OCI-LY1 (cell line): ENCODE data around the gene POU5F1.
"Not testable (repeated sequence)": the region's sequence is repeated elsewhere in the genome, so short reads cannot be mapped to it uniquely, and the experiment has no call there.

ENCODE experiments used
- H2AFZ ChIP-seq: fragments of 200-600 bp; sonication (generic), shearing (Covaris generic); 2 replicates; pipeline ENCODE4 v1.6.0; 2014; ENCODE audit warnings: antibody characterized with exemption, mild to moderate bottlenecking, low read length
- H3F3A ChIP-seq: fragments of 200-600 bp; sonication (generic), shearing (Covaris generic); 2 replicates; pipeline ENCODE4 v1.6.0; 2014; ENCODE audit warnings: mild to moderate bottlenecking, antibody characterized with exemption, low read length, moderate library complexity; ENCODE audit not compliant: insufficient read depth
- H3K27ac ChIP-seq: fragments of 200-600 bp; sonication (generic); 2 replicates; pipeline ENCODE4 v1.5.1; 2014; ENCODE audit warnings: low read length, mixed run types, mild to moderate bottlenecking, low read depth; ENCODE audit not compliant: poor library complexity, severe bottlenecking
- H3K27me3 ChIP-seq: fragments of 200-600 bp; sonication (generic); 2 replicates; pipeline ENCODE4 v1.6.0; 2014; ENCODE audit warnings: antibody characterized with exemption, mild to moderate bottlenecking, low read length, moderate library complexity; ENCODE audit not compliant: insufficient read depth
- H3K36me3 ChIP-seq: fragments of 200-600 bp; sonication (generic); 2 replicates; pipeline ENCODE4 v1.6.1; 2014; ENCODE audit warnings: mild to moderate bottlenecking, antibody characterized with exemption, low read length, moderate library complexity, mixed read lengths; ENCODE audit not compliant: insufficient read depth
- H3K4me1 ChIP-seq: fragments of 200-600 bp; sonication (generic); 2 replicates; pipeline ENCODE4 v1.5.1; 2014; ENCODE audit warnings: mild to moderate bottlenecking, low read length, moderate library complexity; ENCODE audit not compliant: insufficient read depth, severe bottlenecking
- H3K4me2 ChIP-seq: fragments of 200-600 bp; sonication (generic), shearing (Covaris generic); 2 replicates; pipeline ENCODE4 v1.6.1; 2014; ENCODE audit warnings: low read length
- H3K4me3 ChIP-seq: fragments of 200-600 bp; sonication (generic); 2 replicates; pipeline ENCODE4 v1.5.1; 2014; ENCODE audit warnings: low read length, low read depth, mild to moderate bottlenecking, mixed read lengths; ENCODE audit not compliant: poor library complexity, severe bottlenecking
- H3K79me2 ChIP-seq: fragments of 200-600 bp; shearing (Covaris generic); 2 replicates; pipeline ENCODE4 v1.6.1; 2016; ENCODE audit warnings: mixed run types, low read length, mixed read lengths; ENCODE audit not compliant: insufficient read depth
- H3K9ac ChIP-seq: fragments of 200-600 bp; sonication (generic), shearing (Covaris generic); 2 replicates; pipeline ENCODE4 v1.6.1; 2014; ENCODE audit warnings: mild to moderate bottlenecking, low read length, mixed read lengths
- H3K9me2 ChIP-seq: fragments of 200-600 bp; sonication (generic), shearing (Covaris generic); 2 replicates; pipeline ENCODE4 v1.6.1; 2014; ENCODE audit warnings: low read depth, mild to moderate bottlenecking, low read length, mixed read lengths
- H3K9me3 ChIP-seq: fragments of 200-600 bp; shearing (Covaris generic); 2 replicates; pipeline ENCODE4 v1.6.1; 2014; ENCODE audit warnings: low read length, mixed read lengths
- H4K20me1 ChIP-seq: fragments of 200-600 bp; sonication (generic), shearing (Covaris generic); 2 replicates; pipeline ENCODE4 v1.6.0; 2016; ENCODE audit warnings: mild to moderate bottlenecking, low read length; ENCODE audit not compliant: insufficient read depth
- CTCF ChIP-seq: fragments of 200-600 bp; sonication (generic), shearing (Covaris generic); IDR thresholded peaks from 2 replicates; pipeline ENCODE4 v1.5.1; 2017; ENCODE audit warnings: mild to moderate bottlenecking, antibody characterized with exemption, low read length, moderate library complexity, mixed read lengths
- EZH2 ChIP-seq: fragments of 200-600 bp; sonication (generic), shearing (Covaris generic); IDR thresholded peaks from 2 replicates; pipeline ENCODE4 v1.8.0; 2017; ENCODE audit warnings: borderline replicate concordance, mixed run types, mild to moderate bottlenecking, antibody characterized with exemption, low read length, moderate library complexity, mixed read lengths

POU5F1 gene

DNA sequence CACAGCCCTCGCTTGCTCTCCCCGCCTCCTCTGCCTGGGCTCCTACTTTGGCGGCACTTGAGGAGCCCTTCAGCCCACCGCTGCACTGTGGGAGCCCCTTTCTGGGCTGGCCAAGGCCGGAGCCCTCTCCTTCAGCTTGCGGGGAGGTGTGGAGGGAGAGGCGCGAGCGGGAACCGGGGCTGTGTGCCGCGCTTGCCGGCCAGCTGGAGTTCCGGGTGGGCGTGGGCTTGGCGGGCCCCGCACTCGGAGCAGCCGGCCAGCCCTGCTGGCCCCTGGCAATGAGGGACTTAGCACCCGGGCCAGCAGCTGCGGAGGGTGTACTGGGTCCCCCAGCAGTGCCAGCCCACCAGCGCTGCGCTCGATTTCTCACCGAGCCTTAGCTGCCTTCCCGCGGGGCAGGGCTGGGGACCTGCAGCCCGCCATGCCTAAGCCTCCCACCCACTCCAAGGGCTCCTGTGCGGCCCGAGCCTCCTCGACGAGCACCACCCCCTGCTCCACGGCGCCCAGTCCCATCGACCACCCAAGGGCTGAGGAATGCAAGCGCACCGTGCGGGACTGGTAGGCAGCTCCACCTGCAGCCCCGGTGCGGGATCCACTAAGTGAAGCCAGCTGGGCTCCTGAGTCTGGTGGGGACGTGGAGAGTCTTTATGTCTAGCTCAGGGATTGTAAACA, 25.0 kb upstream of the POU5F1 start:
- Histone ChIP-seq H3K4me1 (peaks cover 26% of the 10 kb centered on the region), H3K9me3 (peaks cover 11% of the 10 kb centered on the region), H3K79me2 (peaks cover 15% of the 10 kb centered on the region), H3K36me3 (peaks cover 30% of the 10 kb centered on the region)
- H3K27me3 ChIP-seq, H3K9ac ChIP-seq, H3F3A ChIP-seq, H3K4me2 ChIP-seq, H4K20me1 ChIP-seq, H3K9me2 ChIP-seq, H3K27ac ChIP-seq, H3K4me3 ChIP-seq, H2AFZ ChIP-seq: not testable (repeated sequence)

GRCh38 chr6:31194061-31194834, 23.8 kb upstream of the POU5F1 start:
- Histone ChIP-seq H2AFZ (no peak overlapping the region), H3K79me2 (peaks cover 3% of the 10 kb centered on the region; the same call in 1 of the 2 replicates), H3K4me3 (no peak overlapping the region), H3K9me2 (no peaks in the 10 kb centered on the region), H3K9me3 (no peaks in the 10 kb centered on the region), H3K27me3 (no peaks in the 10 kb centered on the region), H4K20me1 (no peaks in the 10 kb centered on the region), H3K9ac (no peak overlapping the region), H3K36me3 (peaks cover 18% of the 10 kb centered on the region), H3K4me1 (peaks cover 22% of the 10 kb centered on the region), H3K4me2 (no peak overlapping the region), H3F3A (no peaks in the 10 kb centered on the region), H3K27ac (peak overlapping the region; percentile 53)
- TF ChIP-seq EZH2: no peak

DNA sequence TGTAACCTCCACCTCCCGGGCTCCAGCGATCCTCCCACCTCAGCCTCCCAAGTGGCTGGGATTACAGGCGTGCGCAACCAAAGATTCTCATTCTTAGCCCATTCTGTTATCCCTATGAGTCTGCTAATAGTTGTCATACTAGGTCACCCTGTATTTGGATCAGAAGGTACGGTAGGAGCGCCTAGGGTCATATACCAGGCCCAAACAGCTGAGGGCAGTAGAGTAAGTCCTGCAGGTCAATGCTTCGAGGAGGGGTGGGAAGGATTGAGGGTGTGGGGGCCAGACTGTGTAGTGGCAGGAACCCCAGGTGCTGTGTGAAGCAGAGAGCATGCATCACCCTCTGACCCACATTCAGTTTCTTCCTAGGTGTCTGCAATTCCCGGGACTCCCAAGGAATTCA, 22.7 kb upstream of the POU5F1 start:
- H3K27ac ChIP-seq: no peak overlapping the region
- no peaks in the 10 kb centered on the region for H4K20me1 ChIP-seq
- no peaks in the 10 kb centered on the region for H3K79me2 ChIP-seq
- H3F3A ChIP-seq: no peaks in the 10 kb centered on the region
- peaks cover 19% of the 10 kb centered on the region for H3K4me1 ChIP-seq
- H3K4me3 ChIP-seq: no peak overlapping the region
- H3K27me3 ChIP-seq: no peaks in the 10 kb centered on the region
- no peak overlapping the region for H2AFZ ChIP-seq
- no peaks in the 10 kb centered on the region for H3K9me2 ChIP-seq
- no peak for TF ChIP-seq EZH2
- peak; percentile 23; the same call in 1 of the 2 replicates for TF ChIP-seq CTCF
- H3K9me3 ChIP-seq: no peaks in the 10 kb centered on the region
- H3K9ac ChIP-seq: no peak overlapping the region
- H3K36me3 ChIP-seq: peaks cover 14% of the 10 kb centered on the region
- H3K4me2 ChIP-seq: no peak overlapping the region

DNA sequence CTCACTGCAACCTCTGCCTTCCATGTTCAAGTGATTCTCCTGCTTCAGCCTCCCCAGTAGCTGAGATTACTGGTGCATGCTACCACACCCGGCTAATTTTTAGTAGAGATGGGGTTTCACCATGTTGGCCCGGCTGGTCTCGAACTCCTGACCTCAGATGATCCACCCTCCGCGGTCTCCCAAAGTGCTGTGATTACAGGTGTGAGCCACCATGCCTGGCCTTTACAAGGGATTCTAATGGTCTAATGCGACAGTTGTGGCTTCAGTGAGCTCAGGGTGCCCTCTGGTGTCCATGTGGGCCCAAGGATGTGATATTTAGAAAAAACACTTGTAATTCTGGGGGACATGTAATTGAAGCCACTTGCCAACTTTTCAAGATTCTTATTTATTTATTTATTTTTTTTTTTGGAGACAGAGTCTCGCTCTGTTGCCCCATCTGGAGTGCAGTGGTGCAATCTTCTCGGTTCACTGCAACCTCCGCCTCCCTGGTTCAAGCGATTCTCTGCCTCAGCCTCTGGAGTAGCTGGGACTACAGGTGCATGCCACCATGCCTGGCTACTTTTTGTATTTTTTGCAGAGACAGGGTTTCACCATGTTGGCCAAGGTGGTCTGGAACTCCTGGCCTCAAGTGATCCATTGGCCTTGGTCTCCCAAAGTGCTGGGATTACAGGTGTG, 22.1 kb upstream of the POU5F1 start:
- H3K27ac ChIP-seq, H4K20me1 ChIP-seq, H2AFZ ChIP-seq, H3K27me3 ChIP-seq, H3K4me2 ChIP-seq, H3K4me3 ChIP-seq, H3K9me3 ChIP-seq, H3K9ac ChIP-seq, H3K9me2 ChIP-seq, H3F3A ChIP-seq, H3K79me2 ChIP-seq: not testable (repeated sequence)
- TF ChIP-seq CTCF: peak; percentile 65
- H3K36me3 ChIP-seq: peaks cover 14% of the 10 kb centered on the region
- H3K4me1 ChIP-seq: peaks cover 24% of the 10 kb centered on the region
